Epithelial cell of esophagus (primary cell): ENCODE measurements around the gene FOXN1.
A peak's percentile ranks its signal among the peaks of the same experiment; 100 is the strongest.

Experiments used
- DNase-seq: peaks from one replicate; pipeline ENCODE4 v3.0.0; 2010; ENCODE audit warnings: low read depth
- H3K4me3 ChIP-seq: 2 replicates; pipeline ENCODE4 v1.5.1; 2011; ENCODE audit warnings: mild to moderate bottlenecking, low read length, control low read depth
- CTCF ChIP-seq: IDR thresholded peaks from 2 replicates; pipeline ENCODE4 v1.5.1; 2011; ENCODE audit warnings: low read depth, mild to moderate bottlenecking, low read length, control low read depth, inconsistent platforms; ENCODE audit not compliant: insufficient read depth; ENCODE audit errors: missing control alignments

The FOXN1 gene

GRCh38 chr17:28547623-28548416, 41.7 kb downstream of the FOXN1 start:
- peak; percentile 60 for DNase-seq
- TF ChIP-seq CTCF: peak; percentile 90
- H3K4me3 ChIP-seq: no peak overlapping the region

- no peak for DNase-seq
- no peak for TF ChIP-seq CTCF
- no peak overlapping the region for H3K4me3 ChIP-seq
These were observed 42.4 kb downstream of the FOXN1 start for GRCh38 chr17:28548417-28549130.

- no peak overlapping the region for H3K4me3 ChIP-seq
- TF ChIP-seq CTCF: no peak
- DNase-seq: no peak
These were observed 43.3 kb downstream of the FOXN1 start for GRCh38 chr17:28549236-28550132.

GRCh38 chr17:28550858-28551257, 44.7 kb downstream of the FOXN1 start:
- H3K4me3 ChIP-seq: no peak overlapping the region
- DNase-seq: no peak

GRCh38 chr17:28551421-28552175, 45.5 kb downstream of the FOXN1 start:
- TF ChIP-seq CTCF: no peak
- peak overlapping the region; percentile 68 for H3K4me3 ChIP-seq
- no peak for DNase-seq

More at GRCh38 chr17:28550858-28551257, 44.7 kb downstream of the FOXN1 start:
- TF ChIP-seq CTCF: no peak
